Breast epithelium (tissue), 3 donors: Measurements from ENCODE around the gene PLXNB2.

ENCODE experiments used
- POLR2A ChIP-seq: fragments of 450-650 bp; IDR thresholded peaks from one replicate; pipeline ENCODE4 v1.6.1; 2016; ENCODE audit warnings: antibody characterized with exemption, mild to moderate bottlenecking, moderate library complexity
- TF ChIP-seq, protein P1 (sequence below), 3 donors: fragments of 450-650 bp; IDR thresholded peaks; one replicate each; pipeline ENCODE4 v1.5.1; 2016 to 2017; ENCODE audit warnings: antibody characterized with exemption in 3 of 3, mild to moderate bottlenecking in 3 of 3, moderate library complexity in 3 of 3

DNA sequence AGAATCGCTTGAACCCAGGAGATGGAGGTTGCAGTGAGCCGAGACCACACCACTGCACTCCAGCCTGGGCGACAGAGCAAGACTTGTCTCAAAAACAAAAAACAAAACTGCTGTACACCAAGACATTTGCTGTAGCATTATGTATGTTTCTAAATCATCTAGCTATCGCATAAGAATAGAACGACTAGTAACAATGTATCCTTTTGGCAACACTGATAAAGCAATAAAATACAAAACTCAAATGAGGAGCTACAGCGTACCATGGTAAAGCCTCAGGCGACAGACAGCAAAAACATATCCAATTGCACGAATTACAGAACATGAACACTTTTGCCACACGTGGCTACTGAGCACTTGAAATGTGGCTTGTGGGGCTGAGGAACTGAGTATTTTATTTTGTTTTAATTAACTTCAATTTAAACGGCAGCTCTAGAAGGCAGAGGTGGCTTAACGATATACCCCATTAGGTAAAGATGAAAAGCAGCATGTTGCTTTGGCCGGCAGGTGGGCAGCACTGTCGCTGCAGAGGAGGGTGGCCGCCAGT lies 65.0 kb downstream of the PLXNB2 start:
- TF ChIP-seq, protein P1, sequence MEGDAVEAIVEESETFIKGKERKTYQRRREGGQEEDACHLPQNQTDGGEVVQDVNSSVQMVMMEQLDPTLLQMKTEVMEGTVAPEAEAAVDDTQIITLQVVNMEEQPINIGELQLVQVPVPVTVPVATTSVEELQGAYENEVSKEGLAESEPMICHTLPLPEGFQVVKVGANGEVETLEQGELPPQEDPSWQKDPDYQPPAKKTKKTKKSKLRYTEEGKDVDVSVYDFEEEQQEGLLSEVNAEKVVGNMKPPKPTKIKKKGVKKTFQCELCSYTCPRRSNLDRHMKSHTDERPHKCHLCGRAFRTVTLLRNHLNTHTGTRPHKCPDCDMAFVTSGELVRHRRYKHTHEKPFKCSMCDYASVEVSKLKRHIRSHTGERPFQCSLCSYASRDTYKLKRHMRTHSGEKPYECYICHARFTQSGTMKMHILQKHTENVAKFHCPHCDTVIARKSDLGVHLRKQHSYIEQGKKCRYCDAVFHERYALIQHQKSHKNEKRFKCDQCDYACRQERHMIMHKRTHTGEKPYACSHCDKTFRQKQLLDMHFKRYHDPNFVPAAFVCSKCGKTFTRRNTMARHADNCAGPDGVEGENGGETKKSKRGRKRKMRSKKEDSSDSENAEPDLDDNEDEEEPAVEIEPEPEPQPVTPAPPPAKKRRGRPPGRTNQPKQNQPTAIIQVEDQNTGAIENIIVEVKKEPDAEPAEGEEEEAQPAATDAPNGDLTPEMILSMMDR (IDR thresholded peaks at IDR 0.05): no peak
- no peak for TF ChIP-seq POLR2A
